GM12865 (cell line): ENCODE measurements around the gene NDUFS7.

Experiments
- DNase-seq: peaks from one replicate; pipeline ENCODE4 v3.0.0; 2010; ENCODE audit warnings: low read depth
- H3K4me3 ChIP-seq: 2 replicates; pipeline ENCODE4 v1.5.1; 2011; ENCODE audit warnings: mild to moderate bottlenecking, low read depth, low read length, control low read depth
- TF ChIP-seq, protein P1 (sequence below): IDR thresholded peaks from 2 replicates; pipeline ENCODE4 v1.5.1; 2011; ENCODE audit warnings: low read length, control low read depth, low read depth, inconsistent platforms; ENCODE audit not compliant: insufficient read depth; ENCODE audit errors: missing control alignments

Gene NDUFS7

DNA sequence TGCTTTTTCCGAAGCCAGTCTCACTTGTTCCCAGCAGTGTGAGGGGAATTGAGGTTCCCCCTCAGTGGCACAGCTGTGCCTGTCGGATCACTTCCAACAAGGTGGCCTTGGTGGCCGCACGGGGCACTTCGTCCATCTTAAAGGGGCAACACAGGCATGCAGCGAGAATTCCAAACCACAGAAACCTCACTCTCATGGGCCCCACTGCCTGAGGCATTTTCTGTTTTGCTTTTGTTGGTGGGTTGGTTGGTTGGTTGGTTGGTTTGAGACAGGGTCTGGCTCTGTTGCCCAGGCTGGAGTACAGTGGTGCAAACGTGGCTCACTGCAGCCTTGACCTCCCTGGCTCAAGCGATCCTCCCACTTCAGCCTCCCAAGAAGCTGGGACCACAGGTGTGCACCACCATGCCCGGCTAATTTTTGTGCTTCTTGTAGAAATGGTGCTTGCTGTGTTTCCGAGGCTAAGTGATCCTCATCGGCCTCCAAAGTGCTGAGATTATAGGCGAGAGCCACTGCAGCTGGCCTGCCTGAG lies 3.7 kb upstream of the NDUFS7 start:
- TF ChIP-seq, protein P1, sequence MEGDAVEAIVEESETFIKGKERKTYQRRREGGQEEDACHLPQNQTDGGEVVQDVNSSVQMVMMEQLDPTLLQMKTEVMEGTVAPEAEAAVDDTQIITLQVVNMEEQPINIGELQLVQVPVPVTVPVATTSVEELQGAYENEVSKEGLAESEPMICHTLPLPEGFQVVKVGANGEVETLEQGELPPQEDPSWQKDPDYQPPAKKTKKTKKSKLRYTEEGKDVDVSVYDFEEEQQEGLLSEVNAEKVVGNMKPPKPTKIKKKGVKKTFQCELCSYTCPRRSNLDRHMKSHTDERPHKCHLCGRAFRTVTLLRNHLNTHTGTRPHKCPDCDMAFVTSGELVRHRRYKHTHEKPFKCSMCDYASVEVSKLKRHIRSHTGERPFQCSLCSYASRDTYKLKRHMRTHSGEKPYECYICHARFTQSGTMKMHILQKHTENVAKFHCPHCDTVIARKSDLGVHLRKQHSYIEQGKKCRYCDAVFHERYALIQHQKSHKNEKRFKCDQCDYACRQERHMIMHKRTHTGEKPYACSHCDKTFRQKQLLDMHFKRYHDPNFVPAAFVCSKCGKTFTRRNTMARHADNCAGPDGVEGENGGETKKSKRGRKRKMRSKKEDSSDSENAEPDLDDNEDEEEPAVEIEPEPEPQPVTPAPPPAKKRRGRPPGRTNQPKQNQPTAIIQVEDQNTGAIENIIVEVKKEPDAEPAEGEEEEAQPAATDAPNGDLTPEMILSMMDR, result no peak
- DNase-seq, result no peak
- H3K4me3 ChIP-seq, result no peak overlapping the region

DNA sequence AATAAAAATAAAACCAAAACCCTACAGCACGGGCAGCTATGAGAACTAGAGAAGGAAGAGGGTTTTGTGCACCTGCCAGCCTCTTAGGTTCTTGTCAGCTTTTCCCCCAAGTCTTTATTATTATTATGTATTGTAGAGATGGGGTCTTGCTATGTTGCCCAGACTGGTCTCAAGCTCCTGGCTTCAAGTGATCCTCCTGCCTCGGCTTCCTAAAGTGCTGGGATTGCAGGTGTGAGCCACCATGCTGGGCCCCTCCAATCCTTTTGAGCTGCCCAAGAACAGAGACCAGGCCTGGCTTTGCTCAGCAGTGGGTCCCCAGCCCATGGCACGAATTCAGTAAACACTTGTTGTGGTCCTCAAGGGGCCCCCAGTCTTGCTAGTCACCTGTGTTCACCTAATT lies 1.5 kb upstream of the NDUFS7 start:
- TF ChIP-seq, protein P1, result no peak
- no peak for DNase-seq
- no peak overlapping the region for H3K4me3 ChIP-seq

DNA sequence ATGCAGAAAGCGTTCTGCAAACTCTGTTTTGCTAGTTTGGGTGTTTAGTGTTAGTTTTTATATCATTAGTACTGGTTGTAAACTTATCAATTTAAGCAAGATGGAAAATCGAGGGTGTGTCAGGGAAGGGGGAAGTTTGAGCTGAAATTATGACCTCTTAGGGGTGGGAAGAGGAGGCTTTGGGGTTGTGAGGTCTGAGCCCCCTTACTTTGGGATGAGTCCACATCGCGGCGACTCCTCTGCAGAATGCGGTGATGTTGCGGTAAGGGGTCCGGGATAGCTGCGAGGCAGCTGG lies 743 bp upstream of the NDUFS7 start:
- TF ChIP-seq, protein P1, result no peak
- no peak for DNase-seq
- no peak overlapping the region for H3K4me3 ChIP-seq

DNA sequence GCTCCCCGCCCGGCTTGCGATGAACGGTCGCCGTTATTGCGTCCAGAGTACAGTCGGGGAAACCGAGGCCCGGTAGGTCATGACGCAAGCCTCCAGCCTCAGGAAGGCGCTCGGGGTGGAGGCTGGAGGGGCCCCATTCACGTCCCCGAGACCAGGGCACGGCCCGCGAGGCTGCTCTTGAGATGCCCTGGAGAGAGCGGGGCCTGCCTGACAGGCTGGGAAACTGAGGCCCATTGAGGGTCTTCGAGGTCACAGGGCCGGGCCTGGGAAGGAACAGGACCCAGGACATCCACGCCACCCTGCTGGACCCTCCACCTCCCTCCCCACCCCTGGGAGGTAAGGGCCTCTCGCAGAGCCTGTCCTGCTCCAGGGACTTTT lies 367 bp downstream of the NDUFS7 start:
- TF ChIP-seq, protein P1, result no peak
- DNase-seq, result no peak

DNA sequence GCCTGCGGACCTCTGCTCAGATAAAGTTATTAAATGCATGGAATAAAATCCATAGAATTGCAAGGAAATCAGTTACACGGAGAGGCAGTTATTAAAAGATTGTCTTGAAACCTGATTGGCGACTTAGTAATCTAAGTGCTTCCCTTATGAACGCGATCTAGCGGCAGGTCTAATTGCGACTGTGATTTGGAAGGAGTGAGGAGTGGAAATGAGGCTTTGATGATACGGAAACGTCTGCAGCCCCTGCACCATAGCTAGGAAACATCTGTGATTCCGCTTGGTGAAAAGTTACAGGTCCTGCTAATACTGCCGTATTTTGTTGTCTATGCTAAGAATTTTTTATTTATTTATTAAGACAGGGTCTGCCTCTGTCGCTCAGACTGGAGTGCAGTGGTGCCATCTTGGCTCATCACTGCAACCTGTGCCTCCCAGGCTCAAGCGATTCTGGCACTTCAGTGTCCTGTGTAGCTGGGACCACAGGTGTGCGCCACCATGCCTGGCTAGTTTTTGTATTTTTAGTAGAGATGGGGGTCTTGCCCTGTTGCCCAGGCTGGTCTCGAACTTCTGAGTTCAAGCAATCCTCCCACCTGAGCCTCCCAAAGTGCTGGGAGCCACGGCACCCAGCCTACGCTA lies 887 bp downstream of the NDUFS7 start:
- TF ChIP-seq, protein P1, result no peak
- peak overlapping the region; percentile 78 for H3K4me3 ChIP-seq
- DNase-seq, result no peak

More for the DNA sequence above, 367 bp downstream of the NDUFS7 start:
- peak overlapping the region; percentile 78 for H3K4me3 ChIP-seq

DNA sequence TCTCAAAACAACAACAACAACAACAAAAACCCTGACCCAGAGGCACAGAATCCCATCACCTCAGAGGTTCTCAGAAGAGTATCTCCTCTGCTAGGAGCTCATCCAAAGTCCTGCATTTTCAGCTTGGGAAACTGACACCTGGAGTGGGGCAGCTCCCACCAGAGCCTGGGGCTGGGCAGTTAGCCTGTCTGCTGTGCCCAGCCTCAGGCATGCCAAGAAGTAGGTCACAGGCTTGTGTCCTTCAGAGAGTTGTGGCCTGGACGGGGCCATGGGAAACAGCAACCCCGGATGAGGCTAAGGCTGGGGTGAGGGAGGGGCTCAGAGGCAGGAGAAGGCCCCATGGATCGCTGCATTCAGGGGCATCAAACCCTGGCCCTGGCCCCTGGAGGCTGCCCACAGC lies 2.1 kb downstream of the NDUFS7 start:
- TF ChIP-seq, protein P1, result no peak
- no peak overlapping the region for H3K4me3 ChIP-seq
- DNase-seq, result no peak

DNA sequence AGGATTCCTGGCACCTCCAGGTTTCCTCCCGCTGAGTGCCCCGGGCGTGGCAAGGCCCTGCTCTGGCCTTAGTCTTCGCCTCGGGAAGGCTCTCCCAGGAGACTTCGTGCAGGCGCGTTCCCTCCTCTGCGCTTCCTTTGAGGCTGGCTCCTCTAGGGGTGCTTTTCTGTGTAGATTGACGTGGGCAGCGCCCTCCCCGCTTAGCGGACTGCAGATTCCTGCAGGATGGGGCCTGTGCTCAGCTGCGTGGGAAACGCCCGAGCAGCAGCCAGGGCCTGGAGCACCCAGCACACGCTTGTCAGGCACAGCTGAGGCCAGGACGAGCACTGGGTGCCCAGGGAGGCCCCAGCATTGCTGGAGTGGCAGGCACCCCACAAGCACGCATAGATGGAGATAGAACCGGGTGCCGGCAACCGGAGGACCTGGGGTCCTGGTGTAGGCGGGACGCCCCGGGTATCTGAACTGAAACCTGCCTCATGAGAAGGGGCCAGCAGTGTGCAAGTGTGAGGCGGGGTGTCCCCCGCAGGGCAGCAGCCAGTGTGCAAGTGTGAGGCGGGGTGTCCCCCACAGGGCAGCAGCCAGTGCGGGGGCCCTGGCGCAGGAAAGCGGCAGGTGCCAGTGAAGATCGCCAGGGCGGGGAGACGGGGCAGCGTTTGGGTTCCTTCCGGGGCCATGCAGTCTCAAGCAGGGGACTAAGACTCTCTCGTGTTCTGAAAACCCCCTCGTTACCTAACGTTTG lies 3.4 kb downstream of the NDUFS7 start:
- TF ChIP-seq, protein P1, result no peak
- DNase-seq, result no peak
- no peak overlapping the region for H3K4me3 ChIP-seq
